Endothelial cell (in vitro differentiated cells): Measurements from ENCODE around the gene RELN. TPM values are rescaled to one million over a fixed set of nuclear protein-coding genes. Genes with fewer than 3 reads are reported as not detected.
"Not testable (repeated sequence)": the region's sequence is repeated elsewhere in the genome, so short reads cannot be mapped to it uniquely, and the experiment has no call there.

Source experiments
- DNase-seq: peaks from one replicate; pipeline ENCODE4 v3.0.0; 2021; ENCODE audit warnings: low spot score
- H3K27ac Mint-ChIP-seq: one replicate; pipeline ENCODE4 v1.8.0; 2021; ENCODE audit warnings: mixed read lengths, inconsistent platforms; ENCODE audit not compliant: unreplicated experiment
- H3K27me3 Mint-ChIP-seq: one replicate; pipeline ENCODE4 v1.8.0; 2021; ENCODE audit warnings: mild to moderate bottlenecking, moderate library complexity, mixed read lengths, inconsistent platforms; ENCODE audit not compliant: unreplicated experiment
- H3K36me3 Mint-ChIP-seq: one replicate; pipeline ENCODE4 v1.8.0; 2021; ENCODE audit warnings: mild to moderate bottlenecking, low read depth, mixed read lengths, inconsistent platforms; ENCODE audit not compliant: unreplicated experiment
- H3K4me1 Mint-ChIP-seq: one replicate; pipeline ENCODE4 v1.8.0; 2021; ENCODE audit warnings: mild to moderate bottlenecking, mixed read lengths, inconsistent platforms; ENCODE audit not compliant: unreplicated experiment
- H3K4me3 Mint-ChIP-seq: one replicate; pipeline ENCODE4 v1.8.0; 2021; ENCODE audit warnings: mild to moderate bottlenecking, mixed read lengths, inconsistent platforms; ENCODE audit not compliant: unreplicated experiment
- H3K9me3 Mint-ChIP-seq: one replicate; pipeline ENCODE4 v1.8.0; 2021; ENCODE audit warnings: mixed read lengths, inconsistent platforms; ENCODE audit not compliant: unreplicated experiment
- total RNA-seq: library from RNA; stranded (reverse); fragmentation: NEBNext Ultra II Directional; extraction: Animal tissue kit (Norgen Biotek cat#: 25700); gene quantifications from one replicate; pipeline ENCODE4 v1.2.1, GENCODE V29; 2021; ENCODE audit not compliant: unreplicated experiment
- TF ChIP-seq, protein P1 (sequence below): fragments of 200-600 bp; sonication (generic); IDR thresholded peaks from one replicate; pipeline ENCODE4 v1.5.0; 2021; ENCODE audit warnings: antibody characterized with exemption; ENCODE audit not compliant: unreplicated experiment

RELN gene
- total RNA-seq, 1 donor from 2014 or later = 2.3 TPM

GRCh38 chr7:103905997-103906396 is 83.5 kb downstream of the RELN start:
- Mint-ChIP-seq H3K27ac (no peak overlapping the region), H3K9me3 (no peaks in the 10 kb centered on the region), H3K4me1 (no peaks in the 10 kb centered on the region), H3K27me3 (no peaks in the 10 kb centered on the region), H3K4me3 (no peak overlapping the region), H3K36me3 (no peaks in the 10 kb centered on the region)
- no peak for DNase-seq
- TF ChIP-seq, protein P1, sequence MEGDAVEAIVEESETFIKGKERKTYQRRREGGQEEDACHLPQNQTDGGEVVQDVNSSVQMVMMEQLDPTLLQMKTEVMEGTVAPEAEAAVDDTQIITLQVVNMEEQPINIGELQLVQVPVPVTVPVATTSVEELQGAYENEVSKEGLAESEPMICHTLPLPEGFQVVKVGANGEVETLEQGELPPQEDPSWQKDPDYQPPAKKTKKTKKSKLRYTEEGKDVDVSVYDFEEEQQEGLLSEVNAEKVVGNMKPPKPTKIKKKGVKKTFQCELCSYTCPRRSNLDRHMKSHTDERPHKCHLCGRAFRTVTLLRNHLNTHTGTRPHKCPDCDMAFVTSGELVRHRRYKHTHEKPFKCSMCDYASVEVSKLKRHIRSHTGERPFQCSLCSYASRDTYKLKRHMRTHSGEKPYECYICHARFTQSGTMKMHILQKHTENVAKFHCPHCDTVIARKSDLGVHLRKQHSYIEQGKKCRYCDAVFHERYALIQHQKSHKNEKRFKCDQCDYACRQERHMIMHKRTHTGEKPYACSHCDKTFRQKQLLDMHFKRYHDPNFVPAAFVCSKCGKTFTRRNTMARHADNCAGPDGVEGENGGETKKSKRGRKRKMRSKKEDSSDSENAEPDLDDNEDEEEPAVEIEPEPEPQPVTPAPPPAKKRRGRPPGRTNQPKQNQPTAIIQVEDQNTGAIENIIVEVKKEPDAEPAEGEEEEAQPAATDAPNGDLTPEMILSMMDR = no peak

GRCh38 chr7:103902917-103903316 is 86.5 kb downstream of the RELN start:
- H3K4me1 Mint-ChIP-seq = no peaks in the 10 kb centered on the region
- H3K27me3 Mint-ChIP-seq = no peaks in the 10 kb centered on the region
- H3K9me3 Mint-ChIP-seq = no peaks in the 10 kb centered on the region
- H3K27ac Mint-ChIP-seq = no peak overlapping the region
- no peak overlapping the region for H3K4me3 Mint-ChIP-seq
- TF ChIP-seq, protein P1 = no peak
- no peaks in the 10 kb centered on the region for H3K36me3 Mint-ChIP-seq
- DNase-seq = no peak

DNA sequence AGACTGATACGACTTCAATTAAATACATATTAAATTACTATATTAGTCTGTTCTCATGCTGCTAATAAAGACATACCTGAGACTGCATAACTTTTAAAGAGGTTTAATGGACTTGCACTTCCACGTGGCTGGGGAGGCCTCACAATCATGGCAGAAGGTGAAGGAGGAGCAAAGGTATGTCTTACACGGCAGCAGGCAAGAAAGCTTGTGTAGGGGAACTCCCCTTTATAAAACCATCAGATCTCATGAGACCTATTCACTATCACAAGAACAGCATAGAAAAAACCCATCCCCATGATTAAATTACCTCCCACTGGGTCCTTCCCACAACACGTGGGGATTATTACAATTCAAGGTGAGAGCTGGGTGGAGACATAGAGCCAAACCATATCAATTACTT is 92.6 kb downstream of the RELN start:
- H3K27ac Mint-ChIP-seq = not testable (repeated sequence)

GRCh38 chr7:103894656-103895596 is 94.5 kb downstream of the RELN start:
- no peaks in the 10 kb centered on the region for H3K36me3 Mint-ChIP-seq
- no peak for DNase-seq
- no peaks in the 10 kb centered on the region for H3K9me3 Mint-ChIP-seq
- H3K4me1 Mint-ChIP-seq = no peaks in the 10 kb centered on the region
- TF ChIP-seq, protein P1 = no peak
- no peak overlapping the region for H3K4me3 Mint-ChIP-seq
- no peak overlapping the region for H3K27ac Mint-ChIP-seq
- H3K27me3 Mint-ChIP-seq = no peaks in the 10 kb centered on the region

More for the DNA sequence above, 92.6 kb downstream of the RELN start:
- not testable (repeated sequence) for DNase-seq, H3K4me3 Mint-ChIP-seq, H3K27me3 Mint-ChIP-seq, H3K9me3 Mint-ChIP-seq, H3K36me3 Mint-ChIP-seq, H3K4me1 Mint-ChIP-seq

GRCh38 chr7:103893350-103893749 is 96.1 kb downstream of the RELN start:
- Mint-ChIP-seq H3K9me3 (no peaks in the 10 kb centered on the region), H3K27ac (no peak overlapping the region), H3K4me1 (no peaks in the 10 kb centered on the region), H3K27me3 (no peaks in the 10 kb centered on the region), H3K36me3 (no peaks in the 10 kb centered on the region), H3K4me3 (no peak overlapping the region)
- TF ChIP-seq, protein P1 = no peak
- no peak for DNase-seq
